GM19467 (cell line): Measurements from ENCODE around the gene PSRC1.

ENCODE experiments used
- ATAC-seq: cut with Tn5 transposase; IDR thresholded peaks from one replicate; pipeline ENCODE4 v1.9.1; 2021; ENCODE audit warnings: mild to moderate bottlenecking, moderate library complexity; ENCODE audit not compliant: unreplicated experiment

Gene PSRC1

DNA sequence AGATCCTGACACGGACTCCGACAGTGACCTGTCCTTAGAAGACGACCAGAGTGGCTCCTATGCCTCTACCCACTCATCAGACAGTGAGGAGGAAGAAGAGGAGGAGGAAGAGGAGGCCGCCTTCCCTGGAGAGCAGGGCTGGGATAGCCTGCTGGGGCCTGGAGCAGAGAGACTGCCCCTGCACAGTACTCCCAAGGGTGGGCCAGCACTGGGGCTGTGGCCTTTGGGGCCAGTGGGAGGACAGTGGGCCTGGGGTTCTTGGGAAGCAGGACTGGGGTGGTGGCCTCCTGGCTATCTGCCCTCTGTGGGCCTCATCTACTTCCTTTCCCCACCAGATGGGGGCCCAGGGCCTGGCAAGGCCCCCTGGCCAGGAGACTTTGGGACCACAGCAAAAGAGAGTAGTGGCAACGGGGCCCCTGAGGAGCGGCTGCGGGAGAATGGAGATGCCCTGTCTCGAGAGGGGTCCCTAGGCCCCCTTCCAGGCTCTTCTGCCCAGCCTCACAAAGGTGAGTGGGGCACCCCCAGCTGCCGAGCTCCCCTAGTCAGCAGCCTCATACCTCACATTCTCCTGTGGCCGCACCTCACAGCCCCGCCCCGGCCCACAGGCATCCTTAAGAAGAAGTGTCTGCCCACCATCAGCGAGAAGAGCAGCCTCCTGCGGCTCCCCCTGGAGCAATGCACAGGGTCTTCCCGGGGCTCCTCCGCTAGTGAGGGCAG is 10.0 kb downstream of the PSRC1 start:
- no peak for ATAC-seq

GRCh38 chr1:109272021-109272799 is 10.7 kb downstream of the PSRC1 start:
- ATAC-seq: no peak

DNA sequence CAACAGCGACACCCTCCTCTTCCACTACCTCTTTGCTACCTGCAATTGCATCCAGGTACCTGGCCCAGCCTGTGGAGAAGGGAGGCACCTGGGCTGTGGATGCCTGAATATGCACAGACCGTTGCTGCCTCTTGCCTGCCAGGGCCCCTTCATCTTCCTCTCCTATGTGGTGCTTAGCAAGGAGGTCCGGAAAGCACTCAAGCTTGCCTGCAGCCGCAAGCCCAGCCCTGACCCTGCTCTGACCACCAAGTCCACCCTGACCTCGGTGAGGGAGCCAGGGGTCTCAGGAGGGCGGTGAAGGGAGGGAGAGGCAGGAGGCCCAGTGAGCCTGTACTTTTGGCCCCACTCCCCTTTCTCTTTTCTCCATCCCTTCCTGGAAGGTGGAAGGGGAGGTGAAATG is 11.5 kb downstream of the PSRC1 start:
- ATAC-seq: no peak

DNA sequence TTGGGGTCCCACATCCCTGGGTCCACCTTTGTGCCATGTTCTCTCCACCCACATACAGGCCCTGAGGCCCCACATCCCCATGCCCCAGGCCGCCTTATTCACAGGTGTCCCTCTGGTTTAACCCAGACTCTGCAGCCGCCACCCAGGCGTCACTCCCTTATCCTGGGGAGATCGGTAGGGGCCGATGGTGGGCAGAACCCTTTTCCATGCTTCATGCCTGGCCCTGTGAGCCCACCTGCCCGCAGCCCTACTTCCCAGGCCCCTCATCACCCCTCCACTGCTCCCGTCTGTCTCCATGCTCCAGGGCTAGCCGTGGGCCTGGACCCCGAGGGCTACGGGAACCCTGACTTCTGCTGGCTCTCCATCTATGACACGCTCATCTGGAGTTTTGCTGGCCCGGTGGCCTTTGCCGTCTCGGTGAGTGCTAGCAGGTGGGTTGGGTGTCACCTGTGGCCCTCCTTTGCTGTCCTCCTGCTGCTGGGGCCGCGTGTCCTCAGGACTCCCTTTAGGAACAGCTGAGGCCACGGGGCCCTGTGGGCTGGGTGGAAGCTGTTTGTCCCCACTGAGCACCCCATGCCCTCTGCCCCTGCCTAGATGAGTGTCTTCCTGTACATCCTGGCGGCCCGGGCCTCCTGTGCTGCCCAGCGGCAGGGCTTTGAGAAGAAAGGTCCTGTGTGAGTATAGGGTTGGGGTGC is 12.2 kb downstream of the PSRC1 start:
- no peak for ATAC-seq

GRCh38 chr1:109269981-109270622 is 12.8 kb downstream of the PSRC1 start:
- ATAC-seq: no peak

DNA sequence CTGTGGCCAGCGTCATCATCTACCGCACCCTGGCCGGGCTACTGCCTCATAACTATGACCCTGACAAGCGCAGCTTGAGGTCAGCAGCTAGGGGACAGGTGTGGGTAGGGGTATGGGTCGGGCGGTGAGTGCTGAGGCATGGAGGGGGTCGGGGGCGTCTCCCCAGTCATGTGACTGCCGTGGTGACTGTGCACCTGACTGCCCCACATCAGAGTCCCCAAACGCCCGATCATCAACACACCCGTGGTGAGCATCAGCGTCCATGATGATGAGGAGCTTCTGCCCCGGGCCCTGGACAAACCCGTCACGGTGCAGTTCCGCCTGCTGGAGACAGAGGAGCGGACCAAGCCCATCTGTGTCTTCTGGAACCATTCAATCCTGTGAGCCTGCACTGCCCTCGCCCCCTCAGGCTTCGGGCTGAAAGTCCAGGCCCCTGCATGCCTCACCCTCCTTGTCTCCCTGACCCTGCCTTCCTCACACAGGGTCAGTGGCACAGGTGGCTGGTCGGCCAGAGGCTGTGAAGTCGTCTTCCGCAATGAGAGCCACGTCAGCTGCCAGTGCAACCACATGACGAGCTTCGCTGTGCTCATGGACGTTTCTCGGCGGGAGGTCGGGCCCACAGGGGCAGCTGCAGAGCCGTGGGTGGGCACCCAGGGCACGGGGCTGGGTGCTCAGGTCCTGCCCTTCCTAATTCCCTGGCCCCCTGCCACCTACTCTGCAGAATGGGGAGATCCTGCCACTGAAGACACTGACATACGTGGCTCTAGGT is 13.5 kb downstream of the PSRC1 start:
- no peak for ATAC-seq

DNA sequence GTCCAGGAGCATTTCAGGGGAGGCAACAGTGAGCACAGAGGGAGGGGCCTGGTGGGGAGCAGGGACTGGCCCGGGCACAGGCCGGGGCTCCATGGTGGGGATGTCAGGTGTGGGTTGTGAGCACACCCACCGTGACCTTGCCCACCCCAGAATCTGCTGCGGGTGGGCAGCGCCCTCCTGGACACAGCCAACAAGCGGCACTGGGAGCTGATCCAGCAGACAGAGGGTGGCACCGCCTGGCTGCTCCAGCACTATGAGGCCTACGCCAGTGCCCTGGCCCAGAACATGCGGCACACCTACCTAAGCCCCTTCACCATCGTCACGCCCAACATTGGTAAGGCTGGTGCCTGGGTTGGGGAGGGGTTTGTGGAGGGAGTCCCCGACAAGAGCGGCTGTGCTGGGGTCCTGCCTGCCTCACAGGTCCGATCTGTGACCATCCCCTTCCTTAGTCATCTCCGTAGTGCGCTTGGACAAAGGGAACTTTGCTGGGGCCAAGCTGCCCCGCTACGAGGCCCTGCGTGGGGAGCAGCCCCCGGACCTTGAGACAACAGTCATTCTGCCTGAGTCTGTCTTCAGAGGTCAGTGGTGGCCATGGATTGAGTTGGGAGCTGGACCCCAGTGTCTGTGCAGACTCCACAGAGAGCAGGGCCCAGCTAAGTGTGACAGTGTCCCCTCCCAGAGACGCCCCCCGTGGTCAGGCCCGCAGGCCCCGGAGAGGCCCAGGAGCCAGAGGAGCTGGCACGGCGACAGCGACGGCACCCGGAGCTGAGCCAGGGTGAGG is 14.3 kb downstream of the PSRC1 start:
- ATAC-seq: no peak

DNA sequence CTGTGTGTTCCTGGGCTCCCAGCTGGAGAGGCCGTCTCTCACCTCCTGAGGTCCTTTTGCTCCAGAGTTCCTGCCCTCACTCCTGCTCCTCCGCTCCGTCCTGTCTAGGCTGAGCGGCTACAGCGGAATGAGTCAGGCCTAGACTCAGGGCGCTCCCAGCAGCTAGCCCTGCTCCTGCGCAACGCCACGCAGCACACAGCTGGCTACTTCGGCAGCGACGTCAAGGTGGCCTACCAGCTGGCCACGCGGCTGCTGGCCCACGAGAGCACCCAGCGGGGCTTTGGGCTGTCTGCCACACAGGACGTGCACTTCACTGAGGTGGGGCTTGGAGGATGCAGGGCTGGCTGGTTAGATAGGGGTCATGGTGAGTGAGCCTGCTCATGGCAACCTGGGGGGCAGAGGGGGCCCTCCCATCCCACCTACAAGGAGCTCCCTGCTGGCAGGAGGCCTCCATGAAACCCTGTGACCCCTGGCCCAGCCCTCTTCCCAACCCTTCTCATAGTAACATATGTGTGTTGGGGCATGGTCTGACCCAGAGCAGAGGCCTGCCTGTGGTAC is 15.1 kb downstream of the PSRC1 start:
- no peak for ATAC-seq

DNA sequence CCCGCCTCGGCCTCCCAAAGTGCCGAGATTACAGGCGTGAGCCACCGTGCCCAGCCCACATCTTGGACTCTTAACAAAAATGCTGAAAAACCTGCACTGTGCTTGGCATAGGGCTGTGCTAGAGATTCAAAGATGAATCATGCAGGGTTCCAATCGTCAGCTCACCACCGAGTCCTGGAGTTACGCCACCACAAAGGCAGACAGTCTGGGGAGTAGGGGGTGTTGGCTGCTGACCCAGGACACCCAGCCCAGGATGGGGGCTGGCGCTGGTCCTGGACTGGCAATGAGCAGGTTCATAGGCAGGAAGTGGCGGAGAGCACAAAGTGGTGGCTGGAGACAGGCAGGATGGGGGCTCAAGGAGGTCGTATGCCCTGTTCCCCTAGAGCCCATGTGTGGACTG is 16.0 kb downstream of the PSRC1 start:
- ATAC-seq: no peak

DNA sequence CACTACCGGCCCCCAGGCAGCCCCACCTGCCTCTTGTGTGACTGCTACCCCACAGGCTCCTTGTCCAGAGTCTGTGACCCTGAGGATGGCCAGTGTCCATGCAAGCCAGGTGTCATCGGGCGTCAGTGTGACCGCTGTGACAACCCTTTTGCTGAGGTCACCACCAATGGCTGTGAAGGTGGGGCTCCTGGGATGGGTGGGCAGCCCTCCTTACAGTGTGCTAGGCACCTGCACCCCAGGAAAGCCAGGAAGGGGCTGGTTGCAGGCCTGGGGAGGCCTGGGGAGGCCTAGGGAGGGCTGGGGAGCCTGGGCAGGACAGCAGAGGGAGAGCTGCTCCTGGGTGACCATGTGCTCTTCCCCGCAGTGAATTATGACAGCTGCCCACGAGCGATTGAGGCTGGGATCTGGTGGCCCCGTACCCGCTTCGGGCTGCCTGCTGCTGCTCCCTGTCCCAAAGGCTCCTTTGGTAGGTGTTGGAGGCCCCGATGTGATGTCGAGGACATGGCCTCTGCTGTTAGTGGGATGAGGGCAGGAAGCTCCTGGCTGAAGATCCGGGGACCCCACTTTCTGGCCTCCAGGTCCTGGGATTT is 17.1 kb downstream of the PSRC1 start:
- ATAC-seq: no peak

- no peak for ATAC-seq
These were observed 17.9 kb downstream of the PSRC1 start for GRCh38 chr1:109265016-109265415.

DNA sequence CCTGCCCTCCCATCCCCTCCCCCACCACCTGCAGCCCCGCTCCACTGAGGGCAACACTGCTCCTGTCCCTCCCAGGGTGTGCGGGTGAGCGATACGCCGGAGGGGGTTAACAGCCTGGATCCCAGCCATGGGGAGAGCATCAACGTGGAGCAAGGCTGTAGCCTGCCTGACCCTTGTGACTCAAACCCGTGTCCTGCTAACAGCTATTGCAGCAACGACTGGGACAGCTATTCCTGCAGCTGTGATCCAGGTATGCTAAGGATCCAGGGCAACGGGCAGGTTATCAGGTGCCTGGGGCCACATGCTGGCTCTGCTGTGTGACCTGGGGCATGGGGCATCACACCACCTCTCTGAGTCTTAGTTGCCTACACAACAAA is 18.6 kb downstream of the PSRC1 start:
- ATAC-seq: no peak

GRCh38 chr1:109263597-109264378 is 19.2 kb downstream of the PSRC1 start:
- no peak for ATAC-seq

GRCh38 chr1:109263234-109263596 is 19.7 kb downstream of the PSRC1 start:
- ATAC-seq: no peak

DNA sequence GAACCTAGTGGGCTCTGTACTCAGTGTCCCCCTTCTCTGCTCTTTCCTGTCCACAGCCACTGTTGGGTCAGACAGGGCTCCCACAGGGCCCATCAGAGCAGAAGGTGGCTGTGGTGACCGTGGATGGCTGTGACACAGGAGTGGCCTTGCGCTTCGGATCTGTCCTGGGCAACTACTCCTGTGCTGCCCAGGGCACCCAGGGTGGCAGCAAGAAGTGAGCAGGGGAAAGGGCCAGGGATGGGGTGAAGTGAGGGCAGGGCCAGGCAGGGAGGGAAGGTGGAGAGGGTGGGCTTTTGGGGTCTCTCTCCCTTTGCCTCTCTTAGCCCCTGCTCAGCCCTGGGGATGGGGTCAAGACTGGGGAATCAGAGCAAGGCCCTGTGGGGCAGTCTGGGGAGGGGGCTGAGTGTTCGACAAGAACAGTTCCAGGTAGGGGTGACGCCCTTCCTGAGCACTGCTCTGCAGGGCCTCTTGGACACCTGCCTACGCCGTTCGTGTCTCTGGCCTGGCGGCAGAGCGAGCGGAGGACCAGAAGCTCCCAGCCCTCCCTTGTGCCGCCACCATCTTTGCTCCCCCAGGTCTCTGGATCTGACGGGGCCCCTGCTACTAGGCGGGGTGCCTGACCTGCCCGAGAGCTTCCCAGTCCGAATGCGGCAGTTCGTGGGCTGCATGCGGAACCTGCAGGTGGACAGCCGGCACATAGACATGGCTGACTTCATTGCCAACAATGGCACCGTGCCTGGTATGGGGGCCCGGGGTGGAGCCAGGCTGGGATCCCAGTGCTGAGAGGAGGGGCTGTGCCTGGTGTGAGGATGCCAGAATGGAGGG is 20.5 kb downstream of the PSRC1 start:
- ATAC-seq: no peak

DNA sequence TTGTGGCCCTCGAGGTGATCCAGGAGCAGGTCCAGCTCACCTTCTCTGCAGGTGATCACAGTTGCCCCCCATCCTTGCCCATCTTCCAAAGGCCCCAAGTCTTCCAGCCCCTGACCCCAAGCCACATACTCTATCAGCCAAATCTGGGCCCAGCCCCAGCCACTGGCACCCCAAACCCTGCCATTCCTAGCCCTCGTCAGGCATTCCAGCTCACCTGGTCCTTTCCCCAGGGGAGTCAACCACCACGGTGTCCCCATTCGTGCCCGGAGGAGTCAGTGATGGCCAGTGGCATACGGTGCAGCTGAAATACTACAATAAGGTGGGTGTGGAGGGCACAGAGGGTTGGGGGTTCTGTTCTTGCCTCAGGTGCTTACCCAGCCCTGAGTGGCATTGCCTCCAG is 21.4 kb downstream of the PSRC1 start:
- ATAC-seq: no peak

- no peak for ATAC-seq
These were observed 21.9 kb downstream of the PSRC1 start for GRCh38 chr1:109261006-109261405.
